Erythroblast (primary cell): ENCODE data around the gene UHRF2.

ENCODE experiments used
- GATA1 ChIP-seq: IDR thresholded peaks from 2 replicates; pipeline ENCODE4 v1.6.1; 2011; ENCODE audit warnings: low read depth, mild to moderate bottlenecking, control low read depth, low read length, moderate library complexity
- POLR2A ChIP-seq: IDR thresholded peaks from 2 replicates; pipeline ENCODE4 v1.6.1; 2011; ENCODE audit warnings: mild to moderate bottlenecking, low read length

- no peak for TF ChIP-seq POLR2A
- TF ChIP-seq GATA1: no peak
Measured at GRCh38 chr9:6489099-6489498, 76.1 kb downstream of the UHRF2 start.
